Measurements from ENCODE around the gene PEX14.
A peak's percentile ranks its signal among the peaks of the same experiment; 100 is the strongest.
"Not testable (repeated sequence)": the region's sequence is repeated elsewhere in the genome, so short reads cannot be mapped to it uniquely, and the experiment has no call there.

Gene PEX14, protein sequence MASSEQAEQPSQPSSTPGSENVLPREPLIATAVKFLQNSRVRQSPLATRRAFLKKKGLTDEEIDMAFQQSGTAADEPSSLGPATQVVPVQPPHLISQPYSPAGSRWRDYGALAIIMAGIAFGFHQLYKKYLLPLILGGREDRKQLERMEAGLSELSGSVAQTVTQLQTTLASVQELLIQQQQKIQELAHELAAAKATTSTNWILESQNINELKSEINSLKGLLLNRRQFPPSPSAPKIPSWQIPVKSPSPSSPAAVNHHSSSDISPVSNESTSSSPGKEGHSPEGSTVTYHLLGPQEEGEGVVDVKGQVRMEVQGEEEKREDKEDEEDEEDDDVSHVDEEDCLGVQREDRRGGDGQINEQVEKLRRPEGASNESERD

DNA sequence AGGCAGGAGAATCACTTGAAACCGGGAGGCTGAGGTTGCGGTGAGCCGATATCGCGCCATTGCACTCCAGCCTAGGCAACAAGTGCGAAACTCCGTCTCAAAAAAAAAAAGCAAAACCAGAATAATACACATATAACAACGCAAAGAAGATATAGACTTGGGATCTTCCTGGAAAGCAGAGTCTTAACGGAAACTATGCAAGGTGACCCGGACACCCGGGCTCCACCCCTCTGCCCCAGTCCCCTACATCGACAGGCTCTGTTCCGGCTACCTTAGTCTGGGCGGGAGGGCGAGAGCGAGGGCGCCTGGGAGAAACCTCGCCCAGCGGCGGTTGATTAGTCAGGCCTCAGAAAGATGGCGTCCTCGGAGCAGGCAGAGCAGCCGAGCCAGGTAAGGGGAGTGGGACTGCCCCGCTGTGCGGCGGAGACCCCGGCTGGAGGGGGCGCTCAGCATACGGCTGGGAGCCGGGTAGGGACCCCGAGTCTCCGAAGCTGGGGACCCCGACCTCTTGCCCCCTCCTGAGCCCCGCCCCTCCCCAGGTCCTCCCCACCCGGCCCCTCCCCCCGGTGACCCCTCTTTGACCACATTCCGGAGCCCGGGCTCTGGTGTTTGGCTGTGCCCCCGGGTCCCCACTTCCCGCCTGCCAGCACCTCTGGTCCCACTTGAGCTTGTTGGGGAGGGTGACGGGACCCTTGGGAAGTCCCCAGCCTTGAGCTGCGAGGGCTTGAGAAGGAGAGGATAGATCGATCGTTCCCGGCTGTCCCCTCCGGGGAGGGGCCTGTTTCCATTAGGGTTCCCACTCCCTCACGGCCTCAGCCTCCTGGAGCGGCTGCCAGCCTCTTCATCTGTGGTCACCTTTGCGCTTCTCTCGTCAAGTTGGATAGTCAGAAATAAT is at the start of gene PEX14:
PEX14 (plus strand) TSS at position 338 of the 895 bp plus-strand sequence; CDS start at position 355, 17 bp downstream.
- peak; percentile 27 to 87 (median 73) for DNase-seq

DNA sequence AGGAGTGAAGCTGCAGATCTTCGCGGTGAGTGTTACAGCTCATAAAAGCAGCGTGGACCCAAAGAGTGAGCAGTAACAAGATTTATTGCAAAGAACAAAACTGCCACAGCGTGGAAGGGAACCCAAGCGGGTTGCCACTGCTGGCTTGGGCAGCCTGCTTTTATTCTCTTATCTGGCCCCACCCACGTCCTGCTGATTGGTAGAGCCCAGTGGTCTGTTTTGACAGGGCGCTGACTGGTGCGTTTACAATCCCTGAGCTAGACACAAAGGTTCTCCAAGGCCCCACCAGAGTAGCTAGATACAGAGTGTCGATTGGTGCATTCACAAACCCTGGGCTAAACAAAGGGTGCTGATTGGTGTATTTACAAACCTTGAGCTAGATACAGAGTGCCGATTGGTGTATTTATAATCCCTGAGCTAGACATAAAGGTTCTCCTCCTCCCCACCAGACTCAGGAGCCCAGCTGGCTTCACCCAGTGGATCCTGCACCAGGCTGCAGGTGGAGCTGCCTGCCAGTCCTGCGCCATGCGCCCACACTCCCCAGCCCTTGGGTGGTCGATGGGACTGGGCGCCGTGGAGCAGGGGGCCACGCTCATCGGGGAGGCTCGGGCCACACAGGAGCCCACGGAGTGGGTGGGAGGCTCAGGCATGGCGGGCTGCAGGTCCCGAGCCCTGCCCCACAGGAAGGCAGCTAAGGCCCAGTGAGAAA is 48.8 kb upstream of the PEX14 start:
- not testable (repeated sequence) for DNase-seq

DNA sequence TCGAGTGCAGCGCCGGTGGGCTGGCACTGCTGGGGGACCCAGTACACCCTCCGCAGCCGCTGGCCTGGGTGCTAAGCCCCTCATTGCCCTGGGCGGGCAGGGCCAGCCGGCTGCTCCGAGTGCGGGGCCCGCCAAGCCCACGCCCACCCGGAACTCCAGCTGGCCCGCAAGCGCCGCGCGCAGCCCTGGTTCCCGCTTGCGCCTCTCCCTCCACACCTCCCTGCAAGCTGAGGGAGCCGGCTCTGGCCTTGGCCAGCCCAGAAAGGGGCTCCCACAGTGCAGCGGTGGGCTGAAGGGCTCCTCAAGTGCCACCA is 48.3 kb upstream of the PEX14 start:
- not testable (repeated sequence) for DNase-seq

DNA sequence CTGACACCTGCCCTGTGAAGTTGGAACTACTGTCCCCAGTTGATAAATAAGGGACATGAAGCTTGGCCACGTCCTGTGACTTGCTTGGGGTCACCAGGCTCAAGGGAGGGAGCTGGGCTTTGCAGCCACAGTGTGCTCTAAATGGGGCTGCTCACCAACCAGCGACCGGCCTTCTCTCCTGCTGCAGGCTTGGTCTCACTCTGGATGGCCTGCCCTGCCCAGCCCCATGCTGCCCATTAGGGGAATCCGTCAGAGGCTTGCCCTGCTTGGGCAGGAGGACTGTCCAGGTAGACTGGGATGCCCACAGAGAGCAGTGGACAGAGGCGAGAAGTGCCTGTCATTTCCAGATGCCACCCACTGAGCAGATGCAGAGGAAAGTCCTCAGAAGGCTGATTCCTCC is 45.8 kb upstream of the PEX14 start:
- no peak for DNase-seq

DNA sequence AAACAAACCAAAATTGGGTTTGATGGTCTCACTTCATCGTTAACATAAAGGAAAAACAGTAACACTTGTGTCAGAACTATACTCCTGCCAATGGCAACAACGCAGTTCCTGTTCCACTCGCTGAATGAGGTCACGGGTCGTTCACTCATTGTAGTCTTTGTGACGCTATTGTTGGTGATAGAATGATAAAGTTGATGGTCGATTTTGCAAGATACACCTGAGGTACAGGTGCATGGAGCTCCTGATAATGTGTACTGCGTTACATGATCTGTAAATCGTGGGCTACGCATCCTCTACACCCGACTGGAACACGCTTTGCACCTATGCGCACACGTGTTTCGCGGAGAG is 44.9 kb upstream of the PEX14 start:
- DNase-seq: peak in 1 of 51 donors; percentile 38

DNA sequence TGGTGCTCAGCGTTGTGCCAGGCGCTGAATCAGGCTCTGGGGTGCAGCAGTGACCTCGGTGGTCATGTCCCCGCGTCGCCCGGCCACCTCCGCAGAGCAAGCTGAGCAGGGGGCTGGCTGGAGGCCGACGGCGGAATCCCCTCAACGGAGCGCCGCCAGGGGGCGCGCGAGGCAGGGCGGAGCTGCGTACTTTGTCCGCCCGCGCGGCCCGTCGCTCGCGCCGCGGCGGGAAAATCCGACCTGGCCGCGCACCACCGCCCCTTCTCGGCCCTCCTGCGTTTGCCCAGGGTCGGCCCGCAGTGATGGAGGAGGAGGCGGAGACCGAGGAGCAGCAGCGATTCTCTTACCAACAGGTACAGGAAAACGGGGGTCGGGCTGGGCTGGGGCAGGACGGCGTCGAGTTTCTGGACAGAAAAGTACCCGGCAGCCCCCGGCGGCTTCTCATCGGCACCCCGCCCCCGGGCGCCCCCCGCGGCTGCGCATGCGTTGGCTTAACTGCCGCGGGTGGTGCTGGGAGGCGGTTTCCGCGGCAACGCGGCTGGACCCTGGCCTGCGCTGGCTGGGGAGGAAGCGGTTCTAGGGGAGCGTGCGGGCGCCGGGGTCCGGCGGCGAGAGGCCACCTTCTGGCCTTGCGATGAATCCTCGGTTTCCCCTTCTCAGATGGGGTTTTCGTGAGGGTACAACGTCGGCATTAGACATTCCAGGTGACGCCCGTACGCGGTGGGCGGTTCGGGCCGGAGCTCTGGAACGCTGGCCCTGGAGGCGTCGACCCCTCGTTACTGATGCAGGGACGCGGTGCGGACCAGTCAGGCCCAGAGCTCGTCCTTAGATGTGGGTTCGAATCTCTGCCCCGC is 44.3 kb upstream of the PEX14 start, which contains the start of gene CENPS:
CENPS (plus strand) TSS at position 218 of the 854 bp plus-strand sequence; CDS start at position 303, 85 bp downstream.
- DNase-seq: peak; percentile 30 to 99 (median 83)

DNA sequence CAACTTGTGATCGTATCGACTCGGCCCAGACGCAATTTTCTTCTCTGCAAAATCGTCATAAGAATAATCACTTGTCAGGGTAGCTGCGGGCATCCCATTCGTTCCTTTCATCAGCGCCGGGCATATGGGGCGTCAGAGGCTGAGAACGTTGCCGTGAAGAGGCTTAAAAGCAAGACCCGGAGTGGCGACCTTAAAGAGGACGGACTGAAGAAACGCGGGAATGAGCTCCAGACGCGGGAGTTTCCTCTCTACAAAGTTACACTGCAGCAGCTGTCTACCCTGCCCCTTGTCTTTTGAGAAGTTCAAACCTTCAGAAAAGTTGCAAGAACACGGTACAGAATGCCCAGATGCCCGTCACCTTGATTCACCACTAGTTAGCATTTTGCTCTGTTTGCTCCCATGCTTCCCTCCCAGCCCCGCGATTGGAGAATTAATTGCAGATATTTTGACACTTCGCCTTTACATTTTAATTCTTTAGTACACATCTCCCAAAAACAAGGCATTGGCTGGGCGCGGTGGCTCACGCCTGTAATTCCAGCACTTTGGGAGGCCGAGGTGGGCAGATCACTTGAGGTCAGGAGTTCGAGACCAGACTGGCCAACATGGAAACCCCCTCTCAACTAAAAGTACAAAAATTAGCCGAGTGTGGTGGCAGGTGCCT is 43.5 kb upstream of the PEX14 start:
- no peak for DNase-seq

DNA sequence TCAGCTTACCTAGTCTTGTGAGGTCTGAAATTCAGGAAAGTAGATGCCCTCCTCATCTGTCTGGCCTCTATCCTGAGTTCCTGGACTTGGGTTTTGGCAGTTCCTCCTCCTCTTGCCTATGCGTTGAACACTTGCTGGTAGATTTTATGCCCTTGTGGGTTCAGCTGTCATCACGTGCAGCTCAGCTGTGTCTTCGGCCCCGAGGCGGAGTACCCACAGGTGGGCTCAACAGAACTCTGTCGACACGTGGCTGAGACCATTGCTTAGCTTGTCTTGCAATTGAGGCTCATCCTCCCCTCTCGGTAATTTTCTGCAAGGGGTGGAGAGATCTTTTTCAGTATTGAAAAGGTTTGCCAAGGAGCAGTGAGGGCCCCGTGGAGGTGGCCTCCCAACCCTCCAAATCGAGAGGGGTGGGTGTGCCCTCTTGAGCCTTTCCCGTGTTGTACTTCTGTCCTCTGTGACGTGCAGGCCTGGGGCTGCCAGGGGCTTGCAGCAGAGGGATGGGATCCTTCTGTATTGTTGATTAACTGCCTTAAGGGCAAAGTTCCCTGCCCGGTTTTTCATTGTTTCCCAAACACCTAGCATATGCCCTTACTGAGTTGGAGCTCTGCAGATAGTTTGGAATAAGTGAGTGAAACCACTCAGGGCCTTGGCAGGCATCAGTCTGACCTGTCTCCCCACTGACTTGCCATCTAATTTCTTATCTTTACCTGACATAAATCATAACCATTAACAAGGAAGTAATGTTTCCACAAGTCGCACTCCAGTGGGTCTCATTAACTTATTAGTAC is 41.6 kb upstream of the PEX14 start:
- DNase-seq: no peak

DNA sequence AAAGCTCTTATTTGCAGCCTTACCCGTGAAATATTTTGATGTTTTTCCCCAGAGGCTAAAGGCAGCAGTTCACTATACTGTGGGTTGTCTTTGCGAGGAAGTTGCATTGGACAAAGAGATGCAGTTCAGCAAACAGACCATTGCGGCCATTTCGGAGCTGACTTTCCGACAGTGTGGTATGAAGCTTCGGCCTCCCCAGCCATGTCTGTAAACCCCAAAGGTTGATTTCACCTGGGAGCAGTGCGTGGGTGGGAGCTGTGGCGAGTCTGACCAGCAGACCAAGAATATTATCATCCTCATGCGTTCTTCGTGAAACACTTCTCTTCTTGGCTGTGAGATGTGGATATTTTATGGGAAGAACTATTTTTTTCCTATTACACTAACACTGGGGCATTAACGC is 41.0 kb upstream of the PEX14 start:
- DNase-seq: no peak

DNA sequence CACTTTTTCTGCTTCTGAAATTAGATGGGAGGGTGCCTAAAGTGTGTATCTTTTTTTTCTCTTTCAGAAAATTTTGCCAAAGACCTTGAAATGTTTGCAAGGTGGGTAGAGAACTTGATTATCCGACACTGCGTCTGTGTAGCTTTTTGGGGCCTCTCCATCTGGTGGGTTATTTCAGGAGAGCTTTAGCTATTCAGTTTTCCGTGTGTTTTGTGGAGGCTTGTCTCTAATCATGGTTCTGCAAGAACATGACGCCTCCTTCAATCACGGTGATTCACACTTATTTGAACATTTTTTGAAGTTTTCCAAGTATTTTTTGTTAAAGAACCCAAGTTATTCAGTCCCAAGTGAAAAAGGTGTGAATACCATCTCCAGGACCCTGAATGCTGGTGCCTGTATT is 40.2 kb upstream of the PEX14 start:
- no peak for DNase-seq

DNA sequence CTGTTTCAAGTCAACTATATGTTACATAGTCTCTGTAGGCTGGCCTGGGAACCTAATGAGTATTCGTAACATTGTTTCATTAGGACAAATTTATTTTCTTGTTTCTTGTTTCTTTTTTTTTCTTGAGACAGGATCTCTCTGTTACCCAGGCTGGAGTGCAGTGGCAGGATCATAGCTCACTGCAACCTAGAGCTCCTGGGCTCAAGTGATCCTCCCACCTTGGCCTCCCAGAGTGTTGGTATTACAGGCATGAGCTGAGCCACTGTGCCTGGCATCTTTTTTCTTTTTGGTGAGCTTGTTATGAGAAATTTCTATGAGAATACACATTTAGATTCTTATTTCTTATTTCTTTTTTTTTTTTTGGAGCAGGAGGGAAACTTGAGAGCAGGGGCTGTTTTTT is 37.7 kb upstream of the PEX14 start:
- DNase-seq: no peak

DNA sequence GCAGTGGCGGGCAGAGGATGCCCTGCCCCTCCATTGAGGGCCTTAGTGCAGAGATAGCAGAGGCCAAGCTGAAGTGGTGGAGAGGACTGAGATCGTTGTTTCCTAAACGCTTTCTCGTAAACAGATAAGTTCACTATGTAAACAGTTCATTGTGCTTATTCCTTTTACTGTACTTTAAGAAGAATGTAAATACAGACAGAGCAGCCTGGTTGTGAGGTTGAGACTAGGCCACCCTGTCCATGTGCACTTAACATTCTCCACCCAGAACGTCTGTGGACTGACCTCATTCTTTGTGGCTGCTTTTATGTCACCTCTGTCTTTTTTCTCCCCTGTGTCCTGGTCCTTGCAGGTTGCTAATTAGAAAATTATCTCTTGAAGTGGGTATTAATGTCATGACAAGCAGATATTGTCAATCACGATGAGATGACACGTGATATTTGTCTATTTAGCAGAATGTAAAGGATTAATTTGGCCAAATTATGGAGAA is 36.0 kb upstream of the PEX14 start:
- DNase-seq: no peak

DNA sequence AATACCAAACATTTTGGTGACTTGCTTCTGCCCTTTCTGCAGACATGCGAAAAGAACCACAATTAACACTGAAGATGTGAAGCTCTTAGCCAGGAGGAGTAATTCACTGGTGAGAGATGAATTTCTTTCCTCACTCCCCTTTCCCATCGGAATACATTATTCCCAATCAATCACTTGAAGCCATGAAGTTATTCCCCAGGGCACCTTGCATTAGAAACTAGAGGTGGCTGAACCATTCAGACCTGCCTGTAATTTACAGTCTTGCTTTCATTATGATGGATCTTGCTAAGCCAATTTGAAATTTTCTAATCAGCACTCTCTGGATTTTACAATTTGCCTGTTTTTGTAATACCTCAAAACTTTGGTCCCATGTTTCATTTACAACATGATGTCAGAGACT is 34.4 kb upstream of the PEX14 start:
- no peak for DNase-seq

DNA sequence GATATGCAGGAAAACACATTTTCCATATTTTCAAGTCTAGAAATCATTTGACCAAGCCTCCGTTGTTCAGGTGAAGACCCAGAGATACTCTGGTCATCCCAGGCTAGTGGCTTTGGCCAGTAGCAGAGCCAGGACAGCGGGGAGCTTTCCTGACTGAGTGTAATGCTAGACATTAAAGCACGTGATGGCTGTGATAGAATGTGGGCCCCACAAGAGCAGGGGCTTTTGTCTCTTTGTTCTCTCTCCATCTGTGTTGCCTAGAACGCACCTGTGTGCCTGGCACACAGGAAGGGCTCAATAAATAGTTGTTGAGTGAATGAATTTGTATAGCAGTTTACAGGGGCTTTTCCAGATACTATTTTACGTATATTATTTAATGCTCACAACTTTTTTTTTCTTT is 34.0 kb upstream of the PEX14 start:
- no peak for DNase-seq

DNA sequence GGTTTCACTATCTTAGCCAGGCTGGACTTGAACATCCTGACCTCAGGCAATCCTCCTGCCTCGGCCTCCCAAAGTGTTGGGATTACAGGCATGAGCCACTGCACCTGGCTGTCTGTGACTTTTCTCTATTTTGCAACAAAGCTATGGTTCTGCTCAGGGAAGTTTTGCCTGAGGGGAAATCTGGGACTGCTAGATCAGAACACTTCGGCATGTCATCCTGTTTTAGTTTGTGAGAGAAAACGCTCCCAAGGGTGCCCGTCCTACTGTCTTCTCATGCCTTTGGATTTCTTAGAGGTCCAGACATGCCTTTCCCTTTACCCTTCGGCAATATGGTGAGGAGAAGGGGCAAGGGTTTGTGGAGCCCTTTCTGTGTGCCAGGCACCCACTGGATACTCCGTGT is 30.5 kb upstream of the PEX14 start:
- no peak for DNase-seq

DNA sequence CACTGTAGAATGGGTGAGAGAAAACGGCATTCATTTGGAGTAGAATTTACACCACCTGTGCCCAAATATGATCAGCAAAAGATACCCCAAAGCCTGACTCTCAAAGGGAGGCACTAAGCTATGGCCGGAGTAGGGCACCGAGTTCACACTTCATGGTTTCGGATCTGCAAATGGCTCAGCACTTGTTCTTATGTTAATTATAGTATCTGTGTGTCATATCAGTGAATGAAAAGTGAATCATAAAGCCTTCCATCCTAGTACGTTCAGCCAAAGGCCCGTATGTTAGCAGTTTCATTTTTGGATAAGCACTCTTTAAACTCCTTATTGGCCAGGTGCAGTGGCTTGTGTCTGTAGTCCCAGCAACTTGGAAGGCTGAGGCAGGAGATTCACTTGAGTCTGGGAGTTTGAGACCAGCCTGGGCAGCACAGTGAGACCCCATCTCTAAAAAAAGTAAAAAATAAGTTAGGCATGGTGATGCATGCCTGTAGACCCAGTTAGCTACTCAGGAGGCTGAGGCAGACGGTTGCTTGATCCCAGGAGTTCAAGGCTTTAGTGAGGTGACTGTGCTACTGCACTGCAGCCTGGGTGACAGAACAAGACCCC is 29.9 kb upstream of the PEX14 start:
- no peak for DNase-seq

DNA sequence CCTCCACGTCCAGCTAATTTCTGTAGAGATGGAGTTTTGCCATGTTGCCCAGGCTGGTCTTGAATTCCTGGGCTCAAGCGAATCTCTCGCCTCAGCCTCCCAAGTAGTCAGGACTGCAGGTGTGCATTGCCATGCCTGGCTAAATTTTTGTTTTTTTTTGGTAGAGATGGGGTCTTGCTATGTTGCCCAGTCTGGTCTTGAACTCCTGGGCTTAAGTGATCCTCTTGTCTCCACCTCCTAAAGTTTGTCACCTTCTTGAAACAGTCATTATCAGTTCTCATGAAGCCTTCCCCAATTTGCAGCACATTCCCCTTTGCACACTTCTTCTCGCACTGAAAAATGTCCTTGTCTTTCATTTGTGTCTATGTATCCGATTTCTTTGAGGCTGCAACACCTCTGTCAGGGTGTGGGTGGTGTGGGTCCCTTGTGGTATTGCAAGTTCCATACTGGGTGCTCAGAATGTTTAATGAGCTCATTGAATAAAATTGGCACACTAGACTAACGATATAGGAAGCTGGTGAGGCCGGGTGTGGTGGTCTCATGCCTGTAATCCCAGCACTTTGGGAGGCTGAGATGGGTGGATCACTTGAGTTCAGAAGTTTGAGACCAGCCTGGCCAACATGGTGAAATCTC is 27.8 kb upstream of the PEX14 start:
- no peak for DNase-seq

DNA sequence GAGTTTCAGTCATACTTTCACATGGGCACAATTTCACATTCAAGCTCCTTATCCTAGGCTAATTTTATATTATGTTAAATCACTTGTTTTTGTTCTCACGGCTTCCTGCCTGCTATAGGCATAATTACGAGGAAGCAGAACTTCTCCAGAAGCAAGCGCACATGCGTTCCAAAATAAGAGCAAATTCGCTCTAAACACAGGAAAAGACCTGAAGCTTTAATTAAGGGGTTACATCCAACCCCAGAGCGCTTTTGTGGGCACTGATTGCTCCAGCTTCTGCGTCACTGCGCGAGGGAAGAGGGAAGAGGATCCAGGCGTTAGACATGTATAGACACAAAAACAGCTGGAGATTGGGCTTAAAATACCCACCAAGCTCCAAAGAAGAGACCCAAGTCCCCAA is 25.0 kb upstream of the PEX14 start, which contains the start of gene CORT:
CORT (plus strand) TSS at position 281 of the 400 bp plus-strand sequence. CDS start 193 bp downstream, outside the sequence.
- no peak for DNase-seq

All from hypothalamus (tissue), 51 donors.